ENCODE measurements around the gene MYT1.

GRCh38 chr20:64232794-64233193 is 68.5 kb downstream of the MYT1 start:
- TF ChIP-seq, protein P1, sequence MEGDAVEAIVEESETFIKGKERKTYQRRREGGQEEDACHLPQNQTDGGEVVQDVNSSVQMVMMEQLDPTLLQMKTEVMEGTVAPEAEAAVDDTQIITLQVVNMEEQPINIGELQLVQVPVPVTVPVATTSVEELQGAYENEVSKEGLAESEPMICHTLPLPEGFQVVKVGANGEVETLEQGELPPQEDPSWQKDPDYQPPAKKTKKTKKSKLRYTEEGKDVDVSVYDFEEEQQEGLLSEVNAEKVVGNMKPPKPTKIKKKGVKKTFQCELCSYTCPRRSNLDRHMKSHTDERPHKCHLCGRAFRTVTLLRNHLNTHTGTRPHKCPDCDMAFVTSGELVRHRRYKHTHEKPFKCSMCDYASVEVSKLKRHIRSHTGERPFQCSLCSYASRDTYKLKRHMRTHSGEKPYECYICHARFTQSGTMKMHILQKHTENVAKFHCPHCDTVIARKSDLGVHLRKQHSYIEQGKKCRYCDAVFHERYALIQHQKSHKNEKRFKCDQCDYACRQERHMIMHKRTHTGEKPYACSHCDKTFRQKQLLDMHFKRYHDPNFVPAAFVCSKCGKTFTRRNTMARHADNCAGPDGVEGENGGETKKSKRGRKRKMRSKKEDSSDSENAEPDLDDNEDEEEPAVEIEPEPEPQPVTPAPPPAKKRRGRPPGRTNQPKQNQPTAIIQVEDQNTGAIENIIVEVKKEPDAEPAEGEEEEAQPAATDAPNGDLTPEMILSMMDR (IDR thresholded peaks at IDR 0.05): no peak
- TF ChIP-seq POLR2A (IDR thresholded peaks at IDR 0.05): no peak

Measured in uterus (tissue), 2 donors.